GM12875 (cell line): ENCODE data around the gene DHRS7.
"Not testable (repeated sequence)": the region's sequence is repeated elsewhere in the genome, so short reads cannot be mapped to it uniquely, and the experiment has no call there.

Experiments used
- H3K4me3 ChIP-seq: one replicate; pipeline ENCODE4 v1.5.1; 2011; ENCODE audit warnings: low read depth, low read length, control low read depth
- TF ChIP-seq, protein P1 (sequence below): IDR thresholded peaks from 2 replicates; pipeline ENCODE4 v1.5.1; 2011; ENCODE audit warnings: low read depth, mild to moderate bottlenecking, control low read depth, inconsistent platforms, low read length, moderate library complexity, borderline replicate concordance; ENCODE audit not compliant: insufficient read depth

The DHRS7 gene

DNA sequence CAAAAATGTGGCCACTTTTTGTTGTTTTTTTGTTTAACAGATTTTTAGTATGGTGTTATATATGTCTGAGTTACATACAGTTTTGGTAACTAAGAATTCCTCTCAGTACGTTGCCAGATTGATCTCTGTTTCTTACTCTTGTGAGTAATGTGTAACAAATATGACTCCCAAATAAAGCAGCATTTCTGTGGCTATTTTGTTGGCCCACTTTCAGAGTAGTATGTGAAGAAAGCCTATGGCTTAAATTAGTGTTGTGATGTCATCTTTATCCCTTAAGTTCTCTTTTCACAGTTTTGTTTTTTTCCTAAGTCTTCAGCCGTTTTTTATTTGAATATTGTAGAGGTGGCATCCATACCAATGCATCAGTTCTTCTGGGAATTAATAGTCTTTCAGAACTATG, 62.8 kb downstream of the DHRS7 start:
- TF ChIP-seq, protein P1, sequence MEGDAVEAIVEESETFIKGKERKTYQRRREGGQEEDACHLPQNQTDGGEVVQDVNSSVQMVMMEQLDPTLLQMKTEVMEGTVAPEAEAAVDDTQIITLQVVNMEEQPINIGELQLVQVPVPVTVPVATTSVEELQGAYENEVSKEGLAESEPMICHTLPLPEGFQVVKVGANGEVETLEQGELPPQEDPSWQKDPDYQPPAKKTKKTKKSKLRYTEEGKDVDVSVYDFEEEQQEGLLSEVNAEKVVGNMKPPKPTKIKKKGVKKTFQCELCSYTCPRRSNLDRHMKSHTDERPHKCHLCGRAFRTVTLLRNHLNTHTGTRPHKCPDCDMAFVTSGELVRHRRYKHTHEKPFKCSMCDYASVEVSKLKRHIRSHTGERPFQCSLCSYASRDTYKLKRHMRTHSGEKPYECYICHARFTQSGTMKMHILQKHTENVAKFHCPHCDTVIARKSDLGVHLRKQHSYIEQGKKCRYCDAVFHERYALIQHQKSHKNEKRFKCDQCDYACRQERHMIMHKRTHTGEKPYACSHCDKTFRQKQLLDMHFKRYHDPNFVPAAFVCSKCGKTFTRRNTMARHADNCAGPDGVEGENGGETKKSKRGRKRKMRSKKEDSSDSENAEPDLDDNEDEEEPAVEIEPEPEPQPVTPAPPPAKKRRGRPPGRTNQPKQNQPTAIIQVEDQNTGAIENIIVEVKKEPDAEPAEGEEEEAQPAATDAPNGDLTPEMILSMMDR: no peak

DNA sequence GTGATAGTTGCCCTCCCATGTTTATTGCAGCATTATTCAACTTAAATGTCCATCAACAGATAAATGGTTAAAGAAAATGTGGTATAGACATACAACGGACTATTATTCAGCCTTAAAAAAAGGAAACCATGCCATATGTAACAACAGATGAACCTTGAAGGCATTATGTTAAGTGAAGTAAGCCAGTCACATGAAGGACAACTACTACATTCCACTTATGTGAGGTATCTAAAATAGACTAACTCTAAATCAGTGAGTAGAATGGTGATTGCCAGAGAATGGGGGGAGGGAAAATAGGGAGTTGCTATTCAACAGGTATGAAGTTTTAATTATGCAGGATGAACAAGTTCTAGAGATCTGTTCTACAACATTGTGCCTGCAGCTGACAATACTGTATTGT, 63.4 kb downstream of the DHRS7 start:
- TF ChIP-seq, protein P1: no peak
- no peak overlapping the region for H3K4me3 ChIP-seq

More for the DNA sequence above, 62.8 kb downstream of the DHRS7 start:
- no peak overlapping the region for H3K4me3 ChIP-seq

DNA sequence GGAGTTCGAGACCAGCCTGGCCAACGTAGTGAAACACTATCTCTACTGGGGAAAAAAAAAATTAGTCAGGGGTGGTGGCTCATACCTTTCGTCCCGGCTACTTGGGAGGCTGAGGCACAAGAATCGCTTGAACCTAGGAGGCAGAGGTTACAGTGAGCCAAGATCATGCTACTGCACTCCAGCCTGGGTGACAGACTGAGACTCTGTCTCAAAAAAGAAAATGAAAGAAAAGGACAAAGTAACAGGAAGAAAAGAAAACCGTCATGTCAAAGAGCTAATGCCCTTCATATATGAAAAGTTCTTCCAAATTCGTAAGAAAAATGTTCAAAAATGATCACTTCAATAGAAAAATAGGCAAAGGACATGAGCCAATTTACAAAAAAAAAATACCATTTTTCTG, 65.3 kb downstream of the DHRS7 start:
- H3K4me3 ChIP-seq: not testable (repeated sequence)

DNA sequence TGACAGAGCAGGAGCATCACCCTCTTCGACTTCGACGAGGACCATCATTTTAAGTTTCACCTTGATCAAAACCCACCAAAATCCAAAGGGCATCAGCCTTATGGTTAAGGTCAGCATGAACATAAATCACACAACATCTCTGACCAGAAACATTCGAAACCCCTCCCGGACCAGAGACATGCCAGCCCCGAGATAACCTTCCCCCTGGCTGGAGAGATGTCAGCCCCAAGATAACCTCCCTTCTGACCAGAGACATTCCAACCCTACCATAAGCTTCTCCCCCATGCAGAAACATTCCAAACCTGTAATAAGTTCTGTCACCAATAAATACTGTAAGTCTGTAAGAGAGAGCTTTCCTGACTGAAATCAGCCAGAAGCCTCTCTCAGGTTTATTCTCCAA, 67.2 kb downstream of the DHRS7 start:
- TF ChIP-seq, protein P1: no peak

DNA sequence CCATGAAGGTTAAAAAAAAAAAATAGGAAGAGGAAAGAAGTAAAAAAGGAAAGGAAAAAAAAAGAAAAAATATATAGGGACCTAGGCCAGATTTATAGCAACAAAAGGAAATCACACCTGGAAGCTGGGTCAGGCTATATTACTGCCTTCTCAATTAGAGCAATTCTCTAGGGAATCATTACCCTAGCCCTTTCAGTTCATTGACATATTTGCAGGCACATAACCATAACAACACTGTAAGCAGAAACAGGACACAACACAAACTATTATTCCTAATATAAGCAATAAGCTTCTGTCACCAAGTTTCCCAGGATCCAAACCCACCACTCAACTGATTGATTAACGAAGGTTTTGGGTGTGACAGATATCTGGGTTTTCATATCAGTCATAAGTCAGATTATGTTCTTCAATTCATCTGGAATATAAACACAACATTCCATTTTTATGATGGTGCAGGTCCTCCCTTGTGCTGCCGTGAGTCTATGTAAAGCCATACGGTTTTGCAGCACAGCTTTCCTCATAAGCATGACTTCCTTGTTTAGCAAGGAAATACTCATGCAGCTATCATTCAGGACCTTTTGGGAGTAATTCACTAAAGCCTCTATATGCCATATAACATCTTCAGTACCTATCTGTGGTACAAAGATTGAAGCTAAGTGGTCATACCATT, 69.3 kb downstream of the DHRS7 start:
- TF ChIP-seq, protein P1: no peak
- H3K4me3 ChIP-seq: no peak overlapping the region

More for the DNA sequence above, 67.2 kb downstream of the DHRS7 start:
- no peak overlapping the region for H3K4me3 ChIP-seq

DNA sequence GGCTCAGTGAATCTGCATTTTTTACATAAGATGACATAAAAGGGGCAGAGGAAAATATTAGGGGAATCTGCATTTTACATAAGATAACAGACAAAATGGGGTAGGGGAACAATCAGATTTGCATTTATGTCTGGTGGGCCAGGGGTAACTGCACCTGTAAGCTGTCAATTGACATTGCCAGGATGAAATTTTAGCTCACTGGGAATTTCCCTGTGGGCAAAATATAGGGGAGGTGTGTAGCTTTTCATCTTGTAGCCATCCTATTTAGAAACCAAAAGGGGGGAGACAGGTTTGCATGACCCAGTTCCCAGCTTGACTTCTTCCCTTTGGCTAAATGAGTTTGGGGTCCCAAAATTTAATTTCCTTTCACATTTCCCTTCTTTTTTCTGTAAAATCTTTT, 70.0 kb downstream of the DHRS7 start:
- TF ChIP-seq, protein P1: no peak
- no peak overlapping the region for H3K4me3 ChIP-seq

DNA sequence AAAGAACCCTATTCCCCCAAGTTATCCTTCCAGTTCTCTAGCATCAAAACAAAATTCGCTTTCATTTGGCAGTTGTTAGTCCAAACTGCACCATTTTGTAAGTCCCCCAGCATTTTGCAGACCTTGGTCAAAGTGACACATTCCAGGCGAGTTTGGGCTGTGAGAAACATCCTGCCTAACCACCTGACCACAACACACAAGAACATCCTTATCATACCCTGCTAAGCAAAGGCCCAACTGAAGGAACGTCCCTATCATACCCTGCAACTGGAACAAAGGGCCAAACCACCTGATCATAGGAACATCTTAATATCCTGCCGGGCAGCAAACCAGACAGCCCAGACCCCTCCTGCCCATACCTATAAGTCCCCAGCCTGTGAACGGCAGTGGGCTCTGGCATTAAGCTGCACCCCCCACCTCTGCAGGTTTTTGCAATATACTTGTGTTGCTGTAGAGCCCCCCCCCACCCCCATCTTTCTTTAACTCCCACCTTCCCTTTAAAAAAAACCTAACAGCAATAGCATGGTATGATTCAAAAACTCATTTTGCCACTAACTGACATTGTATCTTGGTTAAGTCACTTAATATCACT, 70.8 kb downstream of the DHRS7 start:
- TF ChIP-seq, protein P1: no peak
- no peak overlapping the region for H3K4me3 ChIP-seq
